Loucy (cell line): ENCODE measurements around the gene SCD5.

ENCODE experiments used
- H2AFZ ChIP-seq: fragments of 200-600 bp; sonication (generic); 2 replicates; pipeline ENCODE4 v1.6.0; 2016; ENCODE audit warnings: antibody characterized with exemption, mild to moderate bottlenecking, low read length, moderate library complexity
- H3F3A ChIP-seq: fragments of 200-600 bp; 2 replicates; pipeline ENCODE4 v1.6.0; 2016; ENCODE audit warnings: antibody characterized with exemption, low read depth, mild to moderate bottlenecking
- H3K27me3 ChIP-seq: fragments of 200-600 bp; sonication (generic); 2 replicates; pipeline ENCODE4 v1.6.1; 2014; ENCODE audit warnings: low read length, mild to moderate bottlenecking; ENCODE audit not compliant: insufficient read depth, poor library complexity, severe bottlenecking
- H3K36me3 ChIP-seq: fragments of 200-600 bp; sonication (generic); 2 replicates; pipeline ENCODE4 v1.6.1; 2016; ENCODE audit warnings: low read length; ENCODE audit not compliant: insufficient read depth
- H3K4me1 ChIP-seq: fragments of 200-600 bp; sonication (generic); 2 replicates; pipeline ENCODE4 v1.5.1; 2014; ENCODE audit warnings: low read length, mild to moderate bottlenecking; ENCODE audit not compliant: insufficient read depth, poor library complexity, severe bottlenecking
- H3K4me2 ChIP-seq: fragments of 200-600 bp; sonication (generic); 2 replicates; pipeline ENCODE4 v1.6.0; 2014; ENCODE audit warnings: antibody characterized with exemption, low read length, low read depth, mild to moderate bottlenecking; ENCODE audit not compliant: poor library complexity, severe bottlenecking
- H3K4me3 ChIP-seq: fragments of 200-600 bp; sonication (generic); 2 replicates; pipeline ENCODE4 v1.5.1; 2014; ENCODE audit warnings: low read length, mild to moderate bottlenecking, mixed read lengths; ENCODE audit not compliant: poor library complexity, severe bottlenecking
- H3K79me2 ChIP-seq: fragments of 200-600 bp; sonication (generic); 2 replicates; pipeline ENCODE4 v1.6.1; 2014; ENCODE audit warnings: low read length; ENCODE audit not compliant: insufficient read depth
- H3K9ac ChIP-seq: fragments of 200-600 bp; sonication (generic); 2 replicates; pipeline ENCODE4 v1.6.0; 2014; ENCODE audit warnings: mild to moderate bottlenecking, low read depth, low read length, moderate library complexity; ENCODE audit not compliant: poor library complexity, severe bottlenecking
- H3K9me2 ChIP-seq: fragments of 200-600 bp; sonication (generic); replicated peaks from 2 replicates; pipeline ENCODE4 v1.6.1; 2016; ENCODE audit warnings: low read depth, low read length, mixed read lengths
- H3K9me3 ChIP-seq: fragments of 200-600 bp; sonication (generic); 2 replicates; pipeline ENCODE4 v1.6.1; 2014; ENCODE audit warnings: mild to moderate bottlenecking, antibody characterized with exemption, low read length, low read depth; ENCODE audit not compliant: insufficient read depth
- H4K20me1 ChIP-seq: fragments of 200-600 bp; sonication (generic); 2 replicates; pipeline ENCODE4 v1.6.0; 2014; ENCODE audit warnings: antibody characterized with exemption, low read length, mild to moderate bottlenecking; ENCODE audit not compliant: insufficient read depth, poor library complexity, severe bottlenecking
- EZH2phosphoT487 ChIP-seq: fragments of 200-600 bp; IDR thresholded peaks from 2 replicates; pipeline ENCODE4 v1.6.1; 2018; ENCODE audit warnings: antibody characterized with exemption, mild to moderate bottlenecking, moderate library complexity, borderline replicate concordance
- TF ChIP-seq, protein P1 (sequence below): fragments of 200-600 bp; sonication (generic); conservative IDR thresholded peaks from 2 replicates; pipeline ENCODE4 v1.5.1; 2014; ENCODE audit warnings: mild to moderate bottlenecking, antibody characterized with exemption, low read length

SCD5 gene

DNA sequence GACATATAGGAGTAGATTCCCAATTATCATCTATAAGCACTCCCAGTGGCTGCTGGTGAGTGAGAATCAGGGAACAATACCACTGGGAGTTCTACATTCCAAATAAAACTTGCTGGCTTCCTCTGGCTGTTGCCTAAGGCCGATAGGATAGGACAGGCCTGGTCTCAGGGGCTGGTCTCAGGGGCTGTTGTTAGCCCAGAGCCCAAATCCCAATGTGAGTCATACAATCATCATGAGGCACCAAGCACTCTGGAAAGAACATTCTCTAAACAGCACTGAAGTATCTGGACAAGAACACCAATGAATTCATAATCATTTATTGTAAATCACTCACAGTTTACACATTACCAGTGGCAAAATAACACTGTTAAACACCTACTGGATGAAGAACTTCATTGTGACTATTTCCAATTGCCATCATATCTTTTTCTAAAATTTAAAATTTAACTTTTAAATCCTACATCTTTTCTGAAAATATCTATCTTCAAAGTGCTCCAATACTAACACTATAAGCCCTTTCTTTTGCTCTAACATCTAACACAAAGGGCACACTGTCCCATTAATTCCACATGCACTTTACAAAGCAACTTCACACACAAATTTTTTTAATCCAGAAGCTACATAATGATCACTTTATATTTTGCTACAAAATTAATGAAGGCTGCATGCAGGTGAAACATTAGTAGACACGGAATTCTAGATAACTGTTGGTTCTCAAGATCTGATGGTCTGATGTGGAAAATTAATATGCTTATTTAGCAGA, 169.2 kb downstream of the SCD5 start:
- Histone ChIP-seq H3K4me2 (no peak overlapping the region), H3K36me3 (peaks cover 10% of the 10 kb centered on the region; the same call in 1 of the 2 replicates), H3K9ac (no peak overlapping the region), H3K9me2 (no peaks in the 10 kb centered on the region), H3K9me3 (0 out of 2 replicates have a peak, but pooled peaks cover 4% of the 10 kb centered on the region), H3K79me2 (no peaks in the 10 kb centered on the region), H3F3A (no peaks in the 10 kb centered on the region), H3K4me3 (no peak overlapping the region), H4K20me1 (no peaks in the 10 kb centered on the region), H3K4me1 (no peaks in the 10 kb centered on the region), H3K27me3 (no peaks in the 10 kb centered on the region), H2AFZ (no peak overlapping the region)
- TF ChIP-seq, protein P1, sequence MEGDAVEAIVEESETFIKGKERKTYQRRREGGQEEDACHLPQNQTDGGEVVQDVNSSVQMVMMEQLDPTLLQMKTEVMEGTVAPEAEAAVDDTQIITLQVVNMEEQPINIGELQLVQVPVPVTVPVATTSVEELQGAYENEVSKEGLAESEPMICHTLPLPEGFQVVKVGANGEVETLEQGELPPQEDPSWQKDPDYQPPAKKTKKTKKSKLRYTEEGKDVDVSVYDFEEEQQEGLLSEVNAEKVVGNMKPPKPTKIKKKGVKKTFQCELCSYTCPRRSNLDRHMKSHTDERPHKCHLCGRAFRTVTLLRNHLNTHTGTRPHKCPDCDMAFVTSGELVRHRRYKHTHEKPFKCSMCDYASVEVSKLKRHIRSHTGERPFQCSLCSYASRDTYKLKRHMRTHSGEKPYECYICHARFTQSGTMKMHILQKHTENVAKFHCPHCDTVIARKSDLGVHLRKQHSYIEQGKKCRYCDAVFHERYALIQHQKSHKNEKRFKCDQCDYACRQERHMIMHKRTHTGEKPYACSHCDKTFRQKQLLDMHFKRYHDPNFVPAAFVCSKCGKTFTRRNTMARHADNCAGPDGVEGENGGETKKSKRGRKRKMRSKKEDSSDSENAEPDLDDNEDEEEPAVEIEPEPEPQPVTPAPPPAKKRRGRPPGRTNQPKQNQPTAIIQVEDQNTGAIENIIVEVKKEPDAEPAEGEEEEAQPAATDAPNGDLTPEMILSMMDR = no peak
- TF ChIP-seq EZH2phosphoT487 = no peak

DNA sequence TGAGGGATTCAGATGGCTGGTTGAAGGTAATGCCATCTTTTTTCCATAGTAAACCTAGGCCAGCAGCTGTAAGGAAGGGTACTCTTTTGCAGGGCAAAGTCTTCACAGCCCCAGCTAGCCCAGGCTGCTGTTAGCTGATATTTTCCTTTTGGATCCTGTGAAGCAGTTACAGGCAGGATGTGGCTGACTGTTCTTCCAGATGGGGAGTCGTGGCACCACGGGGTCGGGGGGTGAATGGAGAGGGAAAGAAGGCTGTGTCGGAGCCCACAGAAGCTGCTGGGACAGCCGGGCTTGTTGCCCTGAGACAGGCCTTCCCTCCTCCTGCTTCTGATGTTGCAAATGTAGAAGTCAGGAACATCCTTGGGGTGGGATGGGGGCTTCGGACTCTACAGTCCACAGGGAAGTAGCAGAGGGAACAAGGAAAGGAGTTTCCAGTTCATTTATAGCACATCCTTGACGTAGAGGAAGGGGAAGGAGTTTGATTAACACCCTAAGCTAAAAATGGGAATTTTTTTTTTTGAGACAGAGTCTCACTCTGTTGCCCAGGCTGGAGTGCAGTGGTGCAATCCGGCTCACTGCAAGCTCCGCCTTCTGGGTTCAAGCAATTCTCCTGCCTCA, 172.2 kb downstream of the SCD5 start:
- H3F3A ChIP-seq = no peaks in the 10 kb centered on the region
- TF ChIP-seq, protein P1 = no peak
- TF ChIP-seq EZH2phosphoT487 = no peak
- no peaks in the 10 kb centered on the region for H3K4me1 ChIP-seq
- H3K4me2 ChIP-seq = no peak overlapping the region
- H3K4me3 ChIP-seq = no peak overlapping the region
- H3K9me3 ChIP-seq = no peaks in the 10 kb centered on the region
- no peaks in the 10 kb centered on the region for H3K79me2 ChIP-seq
- no peaks in the 10 kb centered on the region for H3K27me3 ChIP-seq
- H3K36me3 ChIP-seq = no peaks in the 10 kb centered on the region
- no peaks in the 10 kb centered on the region for H4K20me1 ChIP-seq
- H3K9ac ChIP-seq = no peak overlapping the region
- H3K9me2 ChIP-seq = no peaks in the 10 kb centered on the region
- H2AFZ ChIP-seq = no peak overlapping the region

DNA sequence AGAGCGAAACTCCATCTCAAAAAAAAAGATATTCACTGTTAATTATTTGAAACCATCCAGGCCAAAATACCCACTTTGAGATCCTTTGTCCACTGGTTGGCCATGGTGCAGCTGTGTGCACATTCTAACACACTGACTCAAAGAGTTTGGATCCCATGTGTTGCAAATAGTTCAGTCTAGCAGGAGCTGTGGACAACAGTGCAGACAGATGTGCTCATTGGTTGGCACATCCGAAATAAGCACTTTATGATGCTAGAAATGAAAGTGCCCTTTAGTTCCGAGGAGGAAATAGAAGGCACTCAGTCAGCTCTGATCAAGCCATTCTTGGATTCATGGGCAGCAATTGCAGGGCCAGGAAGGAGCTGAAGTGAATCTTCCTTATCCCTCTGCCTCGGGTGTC, 173.8 kb downstream of the SCD5 start:
- no peaks in the 10 kb centered on the region for H3K36me3 ChIP-seq
- H4K20me1 ChIP-seq = no peaks in the 10 kb centered on the region
- no peak overlapping the region for H2AFZ ChIP-seq
- no peaks in the 10 kb centered on the region for H3K27me3 ChIP-seq
- no peaks in the 10 kb centered on the region for H3K9me3 ChIP-seq
- H3K79me2 ChIP-seq = no peaks in the 10 kb centered on the region
- H3K4me3 ChIP-seq = no peak overlapping the region
- TF ChIP-seq, protein P1 = no peak
- TF ChIP-seq EZH2phosphoT487 = no peak
- H3K9me2 ChIP-seq = no peaks in the 10 kb centered on the region
- H3F3A ChIP-seq = no peaks in the 10 kb centered on the region
- no peak overlapping the region for H3K4me2 ChIP-seq
- no peaks in the 10 kb centered on the region for H3K4me1 ChIP-seq
- H3K9ac ChIP-seq = no peak overlapping the region
